GM21447 (cell line): ENCODE results near the gene PTCRA.
"Not testable (repeated sequence)": the region's sequence is repeated elsewhere in the genome, so short reads cannot be mapped to it uniquely, and the experiment has no call there.

Source experiments
- ATAC-seq: cut with Tn5 transposase; IDR thresholded peaks from one replicate; pipeline ENCODE4 v1.9.1; 2021; ENCODE audit not compliant: unreplicated experiment

PTCRA gene

GRCh38 chr6:42915732-42916131 is at the start of gene PTCRA:
TSS of gene PTCRA (plus strand) at chr6:42916053. CDS start at chr6:42916070, 17 bp downstream.
- ATAC-seq = no peak

GRCh38 chr6:42870145-42870936 is 45.5 kb upstream of the PTCRA start:
- ATAC-seq = no peak

GRCh38 chr6:42871711-42872110 is 44.1 kb upstream of the PTCRA start:
- no peak for ATAC-seq

GRCh38 chr6:42873313-42873712 is 42.5 kb upstream of the PTCRA start:
- ATAC-seq = no peak

GRCh38 chr6:42877695-42878094 is 38.2 kb upstream of the PTCRA start:
- no peak for ATAC-seq

GRCh38 chr6:42879372-42880239 is 36.2 kb upstream of the PTCRA start, which contains the start of gene RPL7L1:
TSS of gene RPL7L1 (plus strand) at chr6:42879616. CDS start at chr6:42879911, 295 bp downstream.
- peak; percentile 94 for ATAC-seq

GRCh38 chr6:42880240-42880817 is 35.5 kb upstream of the PTCRA start:
- ATAC-seq = not testable (repeated sequence)

GRCh38 chr6:42880871-42881270 is 35.0 kb upstream of the PTCRA start:
- ATAC-seq = not testable (repeated sequence)

GRCh38 chr6:42885702-42886101 is 30.2 kb upstream of the PTCRA start:
- ATAC-seq = no peak

- not testable (repeated sequence) for ATAC-seq
Observed at GRCh38 chr6:42888201-42888600, 27.7 kb upstream of the PTCRA start.

- no peak for ATAC-seq
Observed at GRCh38 chr6:42889815-42890214, 26.0 kb upstream of the PTCRA start.

GRCh38 chr6:42890311-42891198 is 25.3 kb upstream of the PTCRA start:
- peak; percentile 94 for ATAC-seq

GRCh38 chr6:42891199-42891722 is 24.6 kb upstream of the PTCRA start:
- ATAC-seq = no peak

GRCh38 chr6:42894041-42894828 is 21.6 kb upstream of the PTCRA start:
- not testable (repeated sequence) for ATAC-seq

- no peak for ATAC-seq
Observed at GRCh38 chr6:42896178-42896719, 19.6 kb upstream of the PTCRA start.

- no peak for ATAC-seq
Observed at GRCh38 chr6:42898891-42899361, 16.9 kb upstream of the PTCRA start.

- no peak for ATAC-seq
Observed at GRCh38 chr6:42899871-42900270, 16.0 kb upstream of the PTCRA start.

GRCh38 chr6:42901538-42901957 is 14.3 kb upstream of the PTCRA start:
- peak; percentile 61 for ATAC-seq
